DMS53 treated with DMSO at 0.1 percent for 48 hours (cell line): Measurements from ENCODE around the gene MAD2L2.
A peak's percentile ranks its signal among the peaks of the same experiment; 100 is the strongest.

Experiments
- DNase-seq: peaks from one replicate; lab custom pipeline; 2025; ENCODE audit not compliant: unreplicated experiment; lab: John Stamatoyannopoulos, UW

The MAD2L2 gene

DNA sequence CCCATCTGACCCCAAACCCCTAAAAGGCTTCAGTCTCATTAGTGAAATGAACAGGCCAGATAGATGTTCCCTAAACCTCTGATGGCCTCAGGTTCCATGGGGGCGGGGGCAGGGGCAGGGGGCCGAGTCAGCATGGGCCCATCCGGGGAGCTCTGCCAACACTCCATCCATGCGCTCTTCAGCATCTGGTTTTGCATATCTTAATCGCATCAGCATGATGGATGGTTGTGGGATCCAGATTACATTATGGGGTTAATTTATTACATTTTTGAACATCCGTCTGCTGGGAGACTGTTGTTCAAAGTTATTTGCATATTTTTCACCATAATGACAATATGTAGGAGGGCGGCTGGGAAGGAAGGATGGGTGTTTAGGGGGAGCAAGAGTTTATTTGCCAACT, 3.1 kb upstream of the MAD2L2 start:
- DNase-seq: no peak

DNA sequence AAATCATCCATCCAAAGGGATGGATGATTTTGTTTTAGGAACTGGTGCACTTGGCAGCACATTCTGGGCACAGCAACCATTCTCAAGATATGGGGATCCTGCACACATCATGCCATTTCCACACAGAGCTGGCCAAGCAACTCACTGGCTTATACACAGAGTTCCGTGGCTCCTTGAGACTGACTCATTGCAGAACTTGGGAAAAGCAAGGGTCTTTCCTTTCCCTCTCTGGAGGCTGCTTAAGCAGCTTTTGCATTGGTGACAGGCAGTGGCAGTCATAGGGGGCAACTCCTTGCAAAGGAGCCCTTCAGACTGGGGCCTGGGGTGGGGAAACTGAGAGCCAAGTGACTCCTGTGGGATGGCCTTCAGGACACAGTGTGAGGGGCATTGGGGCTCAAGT, 1.9 kb upstream of the MAD2L2 start:
- no peak for DNase-seq

DNA sequence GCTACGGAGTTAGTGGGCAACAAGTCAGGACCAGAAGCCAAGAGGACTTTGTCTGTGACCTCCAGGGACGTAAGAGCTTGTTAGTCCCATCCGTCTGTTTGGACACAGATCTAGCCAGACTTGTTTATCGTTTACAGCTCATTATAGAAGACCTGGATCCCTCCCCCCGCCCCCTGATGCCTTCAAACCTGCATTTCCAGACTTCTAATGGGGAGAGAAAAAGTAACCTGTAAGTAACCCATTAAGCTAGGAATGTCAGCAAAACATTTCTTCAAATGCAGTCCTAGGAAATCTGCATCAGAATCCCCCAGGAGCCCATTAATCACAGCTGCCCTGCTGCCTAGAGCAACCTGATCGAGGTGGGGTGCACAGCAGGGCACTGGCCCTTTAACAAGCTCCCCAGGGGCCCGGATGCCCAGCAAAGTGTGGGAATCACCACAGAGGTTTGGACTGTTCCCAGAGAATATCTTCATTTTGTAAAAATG, 1.4 kb upstream of the MAD2L2 start:
- DNase-seq: no peak

DNA sequence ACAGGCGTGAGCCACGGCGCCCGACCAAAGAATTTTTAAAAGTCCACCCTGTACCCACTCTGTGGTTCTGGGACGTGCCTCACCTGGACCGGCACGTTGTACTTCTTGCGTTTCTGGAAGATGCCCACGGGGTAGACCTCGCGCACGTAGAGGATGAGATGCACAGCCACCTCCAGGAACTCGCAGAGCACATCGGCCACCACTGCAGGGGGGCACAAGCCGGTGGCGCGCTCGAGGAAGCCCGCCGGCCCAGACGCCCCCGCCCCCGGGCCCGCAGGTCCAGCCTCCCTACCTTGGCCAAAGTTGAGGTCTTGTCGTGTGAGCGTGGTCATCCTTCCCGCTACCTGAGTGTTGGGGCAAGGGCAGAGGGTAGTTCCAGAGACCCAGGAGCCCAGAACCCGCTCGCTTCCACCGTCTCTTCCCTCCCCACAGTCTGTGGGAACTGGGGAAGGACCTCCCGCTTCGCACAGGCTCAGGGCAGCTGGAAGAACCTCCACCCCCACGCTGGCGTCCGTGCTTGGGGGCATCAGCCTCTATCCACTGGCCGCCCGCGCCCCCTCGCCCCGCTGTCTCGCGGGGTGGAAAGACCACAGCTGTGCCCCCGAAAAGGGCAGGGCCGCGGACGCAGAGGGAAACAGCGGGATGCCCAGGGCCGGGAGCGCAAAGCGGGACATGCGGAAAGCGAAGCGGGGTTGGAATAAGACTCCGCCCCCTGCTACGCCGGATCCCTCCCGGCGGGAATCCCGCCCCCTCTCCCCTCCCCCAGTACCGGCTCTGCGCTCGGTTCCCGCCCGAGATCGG, 478 bp downstream of the MAD2L2 start:
- no peak for DNase-seq

GRCh38 chr1:11678442-11678841, 2.5 kb downstream of the MAD2L2 start:
- no peak for DNase-seq

DNA sequence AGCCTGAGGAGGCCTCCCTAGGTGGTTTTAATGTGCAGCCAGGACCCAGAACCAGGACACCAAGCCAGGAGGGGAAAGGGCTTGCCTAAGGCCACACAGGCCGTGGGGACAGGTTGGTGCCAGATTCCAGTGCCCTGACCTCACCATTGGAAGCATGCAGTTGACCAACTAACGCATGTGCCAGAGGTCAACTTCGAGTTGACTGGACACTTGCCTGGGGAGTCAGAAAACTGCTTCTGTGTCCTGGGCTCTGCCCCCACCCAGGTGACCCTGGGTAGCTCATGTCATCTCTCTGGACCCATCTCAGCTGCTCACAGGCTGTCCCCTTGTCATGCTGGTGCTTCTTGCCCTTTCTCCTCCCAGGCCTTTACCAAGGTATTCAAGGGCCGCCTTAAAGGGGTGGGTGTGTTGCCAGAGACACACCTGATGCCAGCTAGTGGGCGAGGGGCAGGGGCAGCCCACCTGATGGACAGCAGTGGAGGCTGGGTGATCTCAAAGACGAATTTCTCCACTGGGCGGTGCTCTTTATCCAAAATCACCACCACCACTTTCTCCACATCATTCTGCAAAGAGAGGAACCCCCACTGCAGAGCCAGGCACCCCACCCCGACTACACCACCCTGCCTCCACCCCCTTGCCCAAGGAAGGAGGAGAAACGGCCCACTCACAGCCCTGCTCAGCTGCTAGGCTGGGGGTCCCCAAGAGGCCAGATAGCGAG, 4.4 kb downstream of the MAD2L2 start:
- no peak for DNase-seq

DNA sequence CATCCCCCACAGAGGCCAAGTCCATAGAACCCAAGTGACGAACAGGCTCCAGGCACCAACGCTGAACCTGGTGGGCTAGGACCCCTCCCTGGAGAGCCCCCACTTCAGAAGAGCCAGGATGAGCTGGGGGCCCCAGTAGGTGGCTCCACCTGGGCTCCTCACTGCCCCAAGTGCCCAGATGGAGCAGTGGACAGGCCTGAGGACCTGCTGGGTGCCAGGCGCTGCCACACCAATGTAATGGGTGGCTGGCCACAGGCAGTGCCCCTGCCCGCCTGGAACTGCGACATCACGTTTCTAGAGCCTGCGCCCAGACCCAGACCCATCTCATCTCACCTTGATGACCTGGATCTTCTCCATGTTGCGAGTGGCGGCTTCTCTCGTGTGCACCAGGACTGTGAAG, 5.6 kb downstream of the MAD2L2 start:
- DNase-seq: no peak

GRCh38 chr1:11674488-11674887, 6.5 kb downstream of the MAD2L2 start:
- DNase-seq: no peak

- no peak for DNase-seq
Observed at GRCh38 chr1:11673089-11673769, 7.7 kb downstream of the MAD2L2 start.

DNA sequence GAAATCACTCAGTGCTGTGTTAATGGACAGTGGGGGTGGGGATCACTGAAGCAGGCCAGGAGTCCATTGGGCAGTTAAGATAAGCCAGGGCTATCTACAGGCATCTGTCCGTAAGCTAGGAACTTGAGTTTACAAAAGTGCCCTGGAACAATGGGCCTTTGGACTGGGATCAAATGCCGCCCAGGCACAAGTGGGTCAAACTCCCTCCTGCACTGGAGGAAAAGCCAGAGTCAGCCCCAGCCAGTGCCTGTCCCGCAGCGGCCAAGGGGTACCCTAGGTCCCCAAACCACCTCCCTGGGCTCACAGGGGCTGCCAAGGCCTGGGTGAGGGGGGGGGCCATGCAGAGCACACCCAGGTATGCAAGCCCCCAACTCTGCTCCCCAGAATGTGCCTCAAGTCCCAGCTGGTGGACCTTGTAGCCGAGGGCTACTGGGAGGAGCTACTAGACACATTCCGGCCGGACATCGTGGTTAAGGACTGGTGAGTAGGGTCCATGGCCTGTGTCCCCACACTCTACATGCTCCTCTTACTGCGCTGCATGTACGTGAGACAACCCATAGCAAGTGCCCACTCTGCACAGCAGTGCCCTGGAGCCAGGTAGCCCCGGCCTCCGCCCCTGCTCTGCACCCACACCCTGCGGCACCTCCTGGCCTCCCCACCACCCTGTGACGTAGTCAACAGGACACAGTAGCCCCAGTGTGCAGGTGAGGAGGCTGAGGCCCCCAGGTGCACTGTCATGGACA, 9.2 kb downstream of the MAD2L2 start:
- no peak for DNase-seq

- DNase-seq: no peak
Observed at GRCh38 chr1:11671205-11671543, 9.8 kb downstream of the MAD2L2 start.

DNA sequence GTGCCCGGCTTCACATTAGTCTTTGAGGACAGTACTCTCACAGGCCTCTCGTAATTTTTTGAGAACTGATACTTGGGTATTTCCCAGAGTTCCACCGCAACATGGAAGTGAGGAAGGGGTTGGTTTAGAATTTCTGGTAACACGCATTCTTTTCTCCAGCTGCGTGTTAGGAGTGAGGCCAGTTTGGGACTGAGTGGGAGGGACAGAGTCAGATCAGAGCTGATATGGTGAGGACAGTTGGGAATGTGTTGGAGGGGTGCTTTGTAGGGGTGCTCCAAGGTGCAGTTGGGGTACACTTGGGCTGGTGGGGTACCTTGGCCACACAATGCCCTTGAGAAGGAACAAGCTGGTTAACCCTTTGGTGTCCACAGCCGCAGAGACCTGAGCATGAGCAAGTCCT, 10.2 kb downstream of the MAD2L2 start:
- no peak for DNase-seq

GRCh38 chr1:11668516-11668915, 12.4 kb downstream of the MAD2L2 start:
- no peak for DNase-seq

- peak; percentile 13 for DNase-seq
Observed at GRCh38 chr1:11664336-11665065, 16.4 kb downstream of the MAD2L2 start.

DNA sequence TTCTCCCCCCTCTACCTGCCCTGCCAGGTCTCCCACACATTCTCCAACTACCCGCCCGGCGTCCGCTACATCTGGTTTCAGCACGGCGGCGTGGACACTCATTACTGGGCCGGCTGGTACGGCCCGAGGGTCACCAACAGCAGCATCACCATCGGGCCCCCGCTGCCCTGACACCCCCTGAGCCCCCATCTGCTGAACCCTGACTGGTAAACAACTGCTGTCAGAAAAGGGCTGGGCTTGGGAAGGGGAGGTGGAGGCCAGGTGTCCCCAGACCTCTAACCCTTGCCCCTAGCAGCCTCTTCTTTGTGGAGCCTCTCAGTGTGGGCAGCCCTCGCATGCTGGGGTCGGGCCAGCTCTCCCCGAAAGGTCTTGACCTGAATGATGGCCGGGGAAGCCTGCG, 19.8 kb downstream of the MAD2L2 start:
- no peak for DNase-seq

DNA sequence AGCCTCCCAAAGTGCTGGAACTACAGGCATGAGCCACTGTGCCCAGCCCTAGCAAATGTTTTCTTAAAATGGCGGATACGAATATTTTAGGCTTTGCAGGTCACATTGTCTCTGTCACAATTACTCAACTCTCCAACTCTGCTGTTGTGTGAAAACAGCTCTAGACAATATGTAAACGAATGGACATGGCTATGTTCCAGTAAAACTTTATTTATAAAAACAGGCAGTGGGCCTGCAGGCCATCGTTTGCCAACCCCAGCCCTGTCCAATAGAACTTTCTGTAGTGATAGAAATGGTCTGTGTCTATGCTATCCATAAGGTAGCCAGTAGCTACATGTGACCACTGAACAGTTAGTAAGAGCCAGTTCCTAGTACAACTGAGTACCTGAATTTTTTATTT, 21.2 kb downstream of the MAD2L2 start:
- DNase-seq: no peak

DNA sequence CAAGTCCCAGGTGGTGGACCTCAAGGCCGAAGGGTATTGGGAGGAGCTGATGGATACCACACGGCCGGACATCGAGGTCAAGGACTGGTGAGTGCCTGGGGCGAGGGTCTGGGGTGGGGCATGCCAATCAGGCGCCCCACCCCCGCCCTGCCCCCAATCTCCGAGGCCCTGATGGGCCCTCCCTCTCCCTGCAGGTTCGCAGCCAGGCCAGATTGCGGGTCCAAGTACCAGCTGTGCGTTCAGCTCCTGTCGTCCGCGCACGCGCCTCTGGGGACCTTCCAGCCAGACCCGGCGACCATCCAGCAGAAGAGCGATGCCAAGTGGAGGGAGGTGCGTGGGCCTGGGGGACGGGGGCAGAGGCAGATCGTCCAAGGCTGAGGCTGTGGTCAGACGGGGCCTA, 22.4 kb downstream of the MAD2L2 start:
- no peak for DNase-seq

GRCh38 chr1:11657654-11658053, 23.3 kb downstream of the MAD2L2 start:
- DNase-seq: no peak

DNA sequence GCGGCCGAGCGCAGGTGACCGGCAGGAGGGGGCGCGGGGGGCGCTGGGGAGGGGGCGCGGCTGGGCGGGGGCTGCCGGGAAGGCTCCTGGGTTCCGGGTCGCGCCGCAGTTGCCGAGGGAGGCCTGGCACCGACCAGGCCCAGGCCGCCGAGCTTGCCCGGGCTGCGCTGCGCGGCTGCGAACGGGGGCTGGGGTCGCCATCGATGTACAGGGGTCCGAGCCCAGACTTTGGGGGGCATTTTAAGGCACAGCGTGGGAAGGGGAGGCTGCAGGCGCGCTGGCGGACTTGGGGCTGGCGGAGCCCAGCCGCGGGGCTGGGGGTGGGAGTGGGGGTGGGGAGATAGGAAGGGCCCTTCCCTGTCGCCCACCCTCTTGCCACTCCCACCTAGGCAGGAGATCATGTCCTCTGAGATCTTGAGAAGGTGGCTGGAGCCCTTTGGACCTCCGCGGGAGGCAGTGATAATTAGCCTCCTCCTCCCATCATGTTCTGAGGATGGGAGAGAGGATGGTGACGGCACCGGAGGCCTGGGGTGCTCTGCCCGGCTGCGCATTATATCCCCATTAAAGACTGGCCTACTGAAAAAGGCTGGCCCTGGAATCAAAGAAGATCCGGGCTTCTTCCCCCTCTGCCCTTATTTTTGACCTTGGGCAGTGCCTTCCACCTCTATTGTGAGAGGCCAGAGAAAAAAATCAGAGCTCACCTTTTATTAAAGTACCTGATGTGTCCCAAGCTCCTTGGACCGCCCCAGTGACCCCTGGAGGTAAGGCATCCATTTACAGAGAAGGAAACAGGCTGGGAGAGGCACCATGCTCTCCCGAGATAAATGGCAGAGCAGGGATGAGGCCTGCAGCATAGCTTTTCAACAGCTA, 25.8 kb downstream of the MAD2L2 start:
- DNase-seq: no peak
